Stimulated activated CD4-positive, alpha-beta T cell treated with anti-CD3 and anti-CD28 coated beads, Interleukin-4, amount 100 ng/mL, for 24 hours (primary cell): Measurements from ENCODE around the gene GRM7.

Experiments
- DNase-seq: peaks from one replicate; pipeline ENCODE4 v3.0.0-alpha.2; 2020

The GRM7 gene

DNA sequence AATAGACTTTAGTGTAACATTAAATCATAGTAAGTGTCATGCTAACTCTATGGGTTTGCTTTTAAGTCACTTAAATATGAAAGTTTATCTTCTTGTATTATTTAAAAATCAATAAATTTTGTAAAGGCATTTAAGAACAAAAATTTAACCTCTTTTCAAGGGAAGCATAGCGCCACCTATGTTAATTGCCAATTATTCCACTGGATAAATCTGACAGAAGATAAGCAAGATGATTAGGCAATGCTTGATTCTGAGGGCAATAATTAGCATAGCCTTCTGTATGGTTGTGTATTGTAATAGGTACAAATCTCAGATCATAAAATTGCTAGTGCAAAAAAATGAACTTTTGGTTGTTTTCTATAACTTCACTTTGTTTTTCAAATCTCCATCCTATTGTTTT is 560.1 kb downstream of the GRM7 start:
- no peak for DNase-seq

DNA sequence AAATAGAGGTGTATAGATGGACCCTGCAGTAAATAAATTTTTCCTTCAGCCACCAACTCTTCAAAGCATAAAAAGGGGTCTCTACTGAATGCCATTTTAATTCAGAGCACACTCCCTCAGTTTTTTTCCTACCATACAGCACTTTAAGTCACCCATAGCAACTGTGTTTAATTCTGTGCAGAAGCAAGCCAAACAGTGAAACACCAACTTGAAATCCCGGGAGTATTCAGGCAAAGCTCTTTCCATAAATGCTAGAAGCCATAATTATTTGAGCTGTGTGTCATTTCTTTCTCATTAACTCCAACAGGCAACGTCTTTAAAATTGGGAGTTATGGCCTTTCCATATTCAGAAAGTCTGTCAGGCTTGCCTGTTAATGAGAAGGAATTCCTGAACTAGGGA is 562.1 kb downstream of the GRM7 start:
- DNase-seq, result no peak

DNA sequence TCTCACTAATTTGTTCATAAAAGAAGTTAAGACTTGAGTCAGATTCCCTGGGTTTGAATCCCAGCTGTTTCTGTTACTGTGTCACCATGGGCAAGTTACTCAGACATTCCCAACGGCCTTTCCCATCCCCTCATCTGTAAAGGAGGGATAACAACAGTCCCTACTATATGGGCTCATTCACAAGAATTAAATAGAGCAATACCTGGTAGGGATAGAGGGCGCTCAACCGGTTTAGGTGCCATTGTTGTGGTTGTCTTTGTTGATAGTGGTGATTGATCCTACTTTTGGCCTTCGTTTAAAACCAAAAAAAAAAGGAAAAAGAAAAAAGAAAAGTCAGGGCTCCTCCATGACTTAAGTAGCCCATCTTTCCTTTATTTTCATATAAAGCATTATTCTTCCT is 563.1 kb downstream of the GRM7 start:
- DNase-seq, result no peak

DNA sequence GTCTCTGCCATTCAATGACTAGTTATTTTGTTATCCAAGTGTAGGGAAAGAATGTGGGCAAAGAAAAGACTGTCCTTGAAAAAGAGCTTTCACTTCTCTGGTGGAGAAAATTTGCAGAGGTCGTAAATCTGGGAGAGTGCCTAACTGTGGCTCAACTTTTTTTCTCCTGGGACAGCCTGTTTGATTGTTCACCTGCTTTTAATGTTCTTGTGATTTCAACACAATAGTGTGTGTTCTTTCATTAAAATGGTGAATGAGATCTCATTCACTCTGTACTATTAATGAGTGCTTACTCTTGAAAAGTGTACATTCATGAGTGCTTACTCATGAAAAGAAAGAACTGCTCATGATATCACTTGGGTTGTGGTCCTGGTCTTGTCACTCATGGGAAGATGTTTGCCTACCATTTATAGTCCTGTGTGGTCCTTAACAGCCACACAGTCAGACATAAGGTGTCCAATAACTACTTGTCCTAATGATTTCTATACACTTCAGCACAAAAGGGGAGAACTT is 567.3 kb downstream of the GRM7 start:
- no peak for DNase-seq

DNA sequence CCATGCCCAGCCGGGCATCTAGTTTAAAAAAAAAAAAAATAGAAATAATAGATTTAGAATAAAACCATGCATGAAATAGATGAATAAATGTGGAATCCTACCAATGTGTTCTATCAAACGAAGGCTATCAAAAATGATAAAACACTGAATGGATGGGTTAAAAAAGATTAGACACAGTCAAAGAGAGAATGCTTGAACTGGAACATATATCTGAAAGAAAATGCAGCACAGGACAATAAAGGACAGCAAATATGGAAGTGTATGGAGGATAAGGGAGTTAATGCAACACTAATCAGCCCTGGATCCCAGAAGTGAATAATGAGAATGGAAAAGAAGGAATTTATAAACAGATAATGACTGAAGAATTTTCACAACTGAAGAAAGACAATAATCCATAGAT is 571.7 kb downstream of the GRM7 start:
- no peak for DNase-seq

DNA sequence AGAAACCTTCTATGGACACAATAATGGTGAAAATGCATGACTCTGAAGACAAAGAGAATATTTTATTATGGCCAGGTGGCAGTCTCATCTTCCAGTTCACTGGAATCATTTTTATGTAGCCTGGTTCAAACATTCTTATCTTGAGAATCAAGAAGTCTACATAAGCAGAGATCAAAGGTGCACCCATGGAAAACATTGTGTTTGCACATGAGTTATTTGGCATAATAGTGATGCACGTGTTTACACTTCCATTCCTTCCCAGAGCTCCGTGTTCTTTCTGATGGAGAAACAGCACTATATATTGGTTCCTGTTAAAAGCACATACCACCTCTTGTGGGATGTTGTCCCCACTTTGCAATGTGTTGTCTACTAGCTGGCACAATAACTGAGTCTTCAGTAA is 572.2 kb downstream of the GRM7 start:
- no peak for DNase-seq

DNA sequence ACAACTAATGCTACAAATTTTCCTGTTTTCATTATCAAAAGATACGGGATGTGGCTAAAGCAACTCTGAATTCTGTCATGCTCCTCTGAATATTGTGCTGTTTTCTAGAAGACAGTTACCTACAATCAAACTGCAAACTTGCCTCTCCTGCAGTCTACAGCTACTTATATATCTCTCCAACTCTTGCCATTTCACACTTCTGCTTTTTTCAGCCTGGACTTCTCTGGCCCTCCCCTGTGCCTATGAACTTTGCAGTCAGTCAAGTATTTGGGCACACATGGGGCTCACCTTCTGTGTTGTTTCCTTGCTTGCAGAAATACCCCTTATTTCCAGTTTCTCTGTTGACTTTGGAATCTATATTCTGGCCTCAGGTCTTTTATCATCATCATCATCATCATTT is 575.6 kb downstream of the GRM7 start:
- no peak for DNase-seq

DNA sequence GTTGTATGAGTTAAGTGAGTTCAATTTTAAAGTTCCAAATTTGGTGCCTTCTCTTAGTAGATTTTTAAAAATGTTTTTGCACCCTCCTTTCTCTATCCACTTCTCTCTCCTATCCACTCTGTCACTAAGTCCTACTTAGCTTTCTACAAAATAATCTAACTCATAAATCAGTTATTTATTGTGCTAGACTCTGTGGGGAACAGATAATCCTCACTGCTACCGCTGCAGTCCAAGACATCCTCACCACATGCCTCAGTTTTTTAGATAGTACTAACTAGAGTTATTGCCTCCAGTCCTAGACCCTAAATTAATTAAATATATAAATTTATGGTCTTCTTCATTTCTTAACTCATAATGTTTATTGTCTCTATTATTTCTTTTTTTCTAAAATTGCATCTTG is 576.3 kb downstream of the GRM7 start:
- no peak for DNase-seq

DNA sequence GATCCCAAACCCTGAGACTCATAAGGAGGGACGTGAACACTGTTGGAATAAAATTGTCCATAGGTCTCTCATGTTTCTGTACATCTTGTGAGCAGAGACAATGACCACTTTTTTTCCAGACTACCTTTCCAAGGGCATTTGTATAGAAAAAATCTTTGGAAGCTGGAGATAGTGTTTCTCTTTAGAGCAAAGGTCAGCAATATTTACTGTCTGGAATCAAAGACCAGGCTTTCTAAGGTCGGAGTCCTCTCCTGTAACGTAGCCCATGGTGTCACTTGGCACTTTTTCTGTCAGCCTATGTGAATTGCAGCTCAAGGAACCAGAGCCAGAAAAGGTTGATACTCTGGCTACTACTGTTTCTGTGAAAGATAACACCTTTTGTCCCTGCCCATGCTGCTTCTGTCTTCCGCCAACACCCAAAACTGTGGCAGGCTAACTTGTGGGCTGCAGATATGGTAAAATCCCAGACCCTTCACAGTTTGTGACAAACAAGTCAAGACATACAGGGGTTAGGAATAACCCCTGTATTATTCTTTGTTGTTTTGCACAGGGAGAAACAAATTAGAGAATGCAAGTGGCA is 578.3 kb downstream of the GRM7 start:
- DNase-seq, result no peak

DNA sequence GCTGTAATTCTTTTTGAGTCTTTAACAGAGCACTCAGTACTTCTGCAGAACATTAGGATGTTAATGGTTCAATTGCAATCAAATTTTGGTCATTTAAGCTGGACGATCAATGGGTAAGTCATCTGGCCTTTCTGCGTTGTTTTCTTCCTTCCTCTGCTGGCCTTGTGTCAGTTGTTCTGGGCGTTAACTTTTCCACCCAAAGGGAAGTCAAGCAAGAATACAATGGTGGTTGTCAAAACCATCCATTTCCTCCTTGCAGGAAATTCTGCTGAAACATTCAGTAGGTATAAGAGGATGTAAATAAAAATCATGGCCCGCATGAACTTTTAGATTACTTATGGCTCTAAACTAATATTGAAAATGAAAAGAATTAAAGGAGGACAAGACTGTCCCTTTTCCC is 584.0 kb downstream of the GRM7 start:
- DNase-seq, result no peak

DNA sequence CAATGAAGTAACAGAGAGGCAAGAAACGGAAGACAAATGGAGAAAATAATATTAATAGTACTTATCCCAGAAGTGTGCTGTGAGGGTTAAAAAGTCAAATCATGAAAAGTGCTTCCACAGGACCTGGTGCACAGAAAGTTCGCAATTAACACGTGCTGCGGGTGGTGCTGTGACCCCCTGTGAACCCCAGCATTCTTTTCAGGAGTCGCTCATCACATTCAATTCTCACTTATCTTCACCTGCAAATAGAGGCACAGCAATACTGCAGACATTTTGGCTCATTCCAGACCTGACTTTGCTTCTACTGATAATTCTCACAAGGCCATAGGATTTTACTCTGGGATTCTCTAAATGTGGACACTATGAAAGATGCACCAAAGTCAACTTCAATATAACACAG is 584.4 kb downstream of the GRM7 start:
- DNase-seq, result no peak

DNA sequence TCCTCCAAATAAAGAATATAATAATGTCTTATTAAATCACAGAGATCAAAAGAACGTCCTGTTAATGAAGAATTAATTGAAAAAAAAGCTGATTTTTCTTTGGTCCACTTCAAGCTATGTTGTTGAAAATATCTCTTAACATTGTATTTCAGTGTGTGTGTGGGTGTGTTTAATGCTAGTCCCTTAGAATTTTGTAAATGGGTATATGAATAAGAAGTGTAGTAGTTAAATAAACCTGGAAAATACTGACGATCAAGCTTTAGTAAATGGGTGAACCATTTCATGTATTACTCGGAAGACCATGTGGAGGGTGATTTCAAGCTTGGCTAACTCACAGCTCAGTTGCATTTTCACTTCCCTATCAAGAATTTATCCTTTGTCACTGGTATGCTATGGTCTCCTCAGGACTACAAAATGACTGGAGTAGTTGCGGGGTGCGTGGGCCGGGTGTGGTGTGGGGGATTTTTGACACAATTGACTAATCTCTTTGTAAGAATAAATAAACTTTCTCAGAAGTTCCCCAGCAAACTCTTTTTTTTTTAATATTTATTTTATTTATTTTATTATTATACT is 586.4 kb downstream of the GRM7 start:
- no peak for DNase-seq

DNA sequence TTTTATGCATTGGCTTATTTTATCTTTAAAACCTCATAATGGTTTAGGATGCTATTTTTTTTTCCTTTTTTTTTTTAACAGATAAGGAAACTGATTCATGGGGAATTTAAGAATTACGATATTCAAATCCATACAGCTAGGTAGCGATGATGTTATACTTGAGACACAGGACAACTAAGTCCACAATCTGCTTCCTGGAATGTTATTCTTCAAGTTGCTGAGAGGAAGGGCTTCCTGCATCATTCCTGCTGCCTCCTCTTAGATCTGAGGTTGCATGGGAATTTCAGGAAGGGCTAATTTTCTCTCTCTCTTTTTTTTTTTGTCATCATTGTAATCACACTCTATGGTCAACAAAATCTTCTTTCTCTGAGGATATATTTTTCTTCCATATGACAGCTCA is 595.5 kb downstream of the GRM7 start:
- no peak for DNase-seq

DNA sequence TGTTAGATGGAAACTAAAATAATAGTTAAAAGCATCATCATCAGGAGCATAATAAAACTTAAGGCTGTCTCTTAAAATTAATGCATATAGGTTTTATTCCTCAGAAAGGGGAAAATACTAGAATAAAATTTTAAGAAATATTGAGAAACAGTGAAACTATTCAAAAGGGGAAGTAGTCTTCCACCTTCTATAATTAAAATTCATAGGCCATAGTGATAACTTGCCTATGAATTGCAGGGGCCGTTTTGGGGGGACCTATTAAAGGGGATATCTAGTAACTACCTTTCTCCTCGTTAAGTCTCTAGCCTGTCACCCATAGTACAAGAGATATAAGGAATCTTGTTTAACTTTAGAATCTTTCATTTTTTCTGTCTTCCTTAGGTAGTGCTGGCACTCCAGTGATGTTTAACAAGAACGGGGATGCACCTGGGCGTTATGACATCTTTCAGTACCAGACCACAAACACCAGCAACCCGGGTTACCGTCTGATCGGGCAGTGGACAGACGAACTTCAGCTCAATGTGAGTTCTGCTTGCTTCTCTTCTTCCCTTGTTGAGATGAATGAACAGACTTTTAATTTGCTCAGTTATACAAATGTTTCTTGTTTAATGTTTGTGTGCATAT is 600.4 kb downstream of the GRM7 start:
- DNase-seq, result no peak

DNA sequence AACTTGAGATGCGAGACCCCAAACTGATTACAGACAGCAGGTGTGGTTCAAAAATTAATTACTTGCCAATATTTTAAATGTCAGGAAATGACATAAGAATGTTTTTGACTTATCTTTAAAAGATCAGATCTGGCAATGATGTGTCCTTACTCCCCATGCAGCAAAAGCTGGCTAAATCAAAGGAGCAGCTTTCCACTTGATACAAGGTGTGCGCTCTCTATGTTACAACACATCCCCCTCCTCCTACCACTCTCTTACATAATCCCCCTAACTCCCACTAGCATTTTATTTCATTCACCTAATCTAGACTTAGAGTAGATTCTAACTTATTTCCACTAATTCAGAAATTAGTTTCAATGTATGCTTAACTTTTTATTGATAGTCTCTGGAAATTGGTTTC is 609.0 kb downstream of the GRM7 start:
- DNase-seq, result no peak

DNA sequence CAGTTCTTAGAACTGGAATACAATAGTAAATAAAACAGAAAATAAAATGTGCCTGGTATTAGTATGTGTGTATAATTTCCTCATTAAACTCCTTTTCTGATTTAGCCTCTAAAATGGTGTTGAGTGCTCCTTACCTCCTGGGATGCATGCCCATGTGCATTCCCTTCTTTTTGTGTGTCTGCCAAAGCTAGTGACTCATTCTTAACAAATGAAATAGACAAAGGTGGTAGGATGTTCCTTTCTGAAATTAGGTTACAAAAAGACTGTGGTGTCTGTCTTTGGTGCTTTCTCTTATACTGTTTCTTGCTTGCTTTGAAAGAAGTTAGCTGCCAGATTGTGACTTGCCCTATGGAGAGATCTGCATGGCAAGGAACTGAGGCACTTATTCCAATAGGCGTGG is 623.7 kb downstream of the GRM7 start:
- DNase-seq, result no peak

DNA sequence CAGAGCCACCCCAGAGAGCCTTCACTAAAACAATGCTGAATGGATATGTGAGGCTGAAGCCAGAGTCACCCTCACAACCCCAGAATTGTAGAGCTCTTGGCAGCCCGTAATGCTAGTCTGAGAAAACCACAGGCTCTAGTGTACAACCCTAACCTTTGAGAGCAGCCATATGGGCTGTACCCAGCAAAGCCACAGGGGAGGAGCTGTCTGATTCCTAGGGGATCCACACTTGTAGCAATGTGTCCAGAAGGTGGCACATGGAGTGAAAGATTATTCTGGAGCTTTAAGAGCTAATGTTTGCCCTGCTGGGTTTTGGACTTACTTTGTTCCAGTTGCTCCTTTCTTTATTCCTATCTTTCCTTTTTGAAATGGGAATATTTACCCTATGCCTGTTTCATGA is 626.8 kb downstream of the GRM7 start:
- DNase-seq, result no peak

DNA sequence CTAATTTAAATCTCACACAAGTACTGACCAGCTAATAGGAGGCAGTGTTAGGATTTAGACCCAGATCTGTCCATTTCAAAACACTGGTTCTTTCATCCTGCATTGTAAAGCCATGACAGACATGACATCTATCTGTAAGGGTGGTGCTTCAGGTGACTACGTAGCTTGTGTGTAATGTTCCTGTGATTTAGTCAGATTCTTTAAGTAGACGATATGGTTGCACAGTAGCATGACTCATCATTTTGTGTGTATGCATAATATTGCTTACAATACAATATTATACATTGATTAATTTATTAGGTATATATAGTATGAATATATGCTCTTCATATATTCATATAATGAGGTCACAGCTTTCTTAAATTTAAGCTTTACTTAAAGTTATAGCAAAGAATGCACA is 628.5 kb downstream of the GRM7 start:
- DNase-seq, result no peak

DNA sequence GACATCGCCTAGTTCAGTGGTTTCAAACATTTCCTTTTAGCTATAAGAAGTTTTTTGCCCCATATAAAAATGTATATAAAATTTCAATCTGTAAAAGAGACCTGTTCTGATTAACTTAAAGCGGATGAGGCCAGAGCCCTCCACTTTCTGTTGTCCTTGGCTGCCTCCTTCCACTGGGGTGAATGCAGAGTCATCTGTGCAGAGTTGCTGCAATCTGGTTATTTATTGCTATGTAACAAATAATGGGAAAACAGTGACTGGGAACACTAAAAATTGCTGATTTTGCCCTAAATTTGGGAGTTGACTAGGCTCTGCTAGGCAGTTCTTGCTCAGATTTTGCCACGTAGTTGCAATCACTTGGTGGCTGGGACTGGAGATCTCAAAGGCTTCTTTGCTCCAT is 637.8 kb downstream of the GRM7 start:
- DNase-seq, result no peak

DNA sequence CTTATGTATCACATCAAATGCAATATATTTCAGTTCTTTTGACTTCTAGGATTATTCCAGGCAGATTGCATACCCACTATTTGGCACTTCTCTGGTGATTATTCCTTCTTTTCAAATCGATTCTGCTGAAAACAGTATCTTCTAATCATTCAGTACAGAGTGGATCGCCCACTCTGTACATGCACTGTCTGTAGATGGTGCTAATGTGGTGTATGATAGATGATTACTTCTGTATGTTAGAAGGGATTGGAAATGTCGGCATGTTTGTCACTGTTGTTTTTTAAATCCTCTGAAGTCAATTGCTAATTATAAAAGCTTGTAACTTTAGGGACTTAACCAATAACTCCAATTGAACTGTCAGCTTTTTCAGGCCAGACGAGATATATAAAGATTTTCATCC is 642.5 kb downstream of the GRM7 start:
- DNase-seq, result no peak

DNA sequence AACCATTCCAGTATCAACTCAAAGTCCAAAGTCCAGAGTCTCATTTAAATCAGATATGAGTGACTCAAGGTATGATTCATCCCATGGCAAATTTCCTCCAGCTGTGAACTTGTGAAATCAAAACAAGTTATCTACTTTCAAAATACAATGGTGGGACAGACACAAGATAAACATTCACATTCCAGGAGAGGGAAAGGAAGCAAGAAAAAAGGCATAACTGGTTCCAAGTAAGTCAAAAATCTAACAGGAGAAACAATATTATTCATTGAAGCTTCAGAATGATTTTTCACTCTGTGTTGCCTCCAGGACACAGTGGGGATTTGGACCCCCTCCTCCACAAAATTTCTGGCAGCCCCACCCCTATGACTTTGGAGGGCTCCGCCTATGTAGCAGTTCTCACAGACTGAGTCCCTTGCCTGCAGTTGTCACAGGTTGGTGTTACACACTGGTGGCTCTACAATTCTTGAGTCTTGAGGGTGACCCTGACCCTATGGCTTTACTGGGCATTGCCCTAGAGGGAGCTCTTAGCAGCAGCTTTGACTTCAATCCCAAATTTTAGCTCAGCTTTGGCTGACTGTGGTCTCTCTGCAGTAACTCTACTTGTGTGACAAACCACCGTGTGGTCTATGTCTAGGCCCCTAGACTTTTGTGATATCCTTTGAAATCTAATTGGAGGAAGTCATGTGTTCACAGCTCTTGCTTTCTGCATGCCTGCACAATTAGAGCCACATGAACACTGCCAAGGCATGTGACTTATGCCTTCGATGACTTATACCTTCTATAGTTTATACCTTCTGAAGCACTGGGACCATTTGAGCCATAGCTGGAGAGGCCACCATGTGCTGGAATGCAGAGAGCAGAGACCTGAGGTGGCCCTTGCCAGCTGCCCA is 644.2 kb downstream of the GRM7 start:
- no peak for DNase-seq

DNA sequence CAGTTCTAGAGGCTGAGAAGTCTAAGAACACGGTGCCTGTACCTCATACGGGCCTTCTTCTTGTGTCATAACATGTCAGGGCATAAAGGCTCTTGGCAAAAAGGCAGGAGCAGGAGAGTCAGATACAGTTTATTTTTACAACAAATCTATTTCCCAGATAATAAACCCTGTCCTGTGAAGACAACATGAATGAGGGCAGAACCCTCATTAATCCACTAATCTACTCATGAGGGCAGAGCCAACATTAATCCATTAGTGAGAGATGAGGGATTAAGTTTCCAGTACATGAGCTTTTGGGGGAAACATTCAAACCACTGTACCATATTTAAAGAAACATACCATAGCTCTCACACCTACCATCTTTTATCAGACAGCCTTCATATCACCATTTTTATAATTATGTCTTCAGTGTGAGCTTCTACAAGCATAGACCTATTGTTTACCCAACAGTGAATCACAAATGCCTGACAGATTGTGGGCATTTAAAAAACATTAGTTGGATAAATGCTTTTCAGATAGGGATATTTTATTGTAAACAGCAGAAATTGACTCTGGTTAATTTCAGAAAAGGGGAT is 645.8 kb downstream of the GRM7 start:
- no peak for DNase-seq

DNA sequence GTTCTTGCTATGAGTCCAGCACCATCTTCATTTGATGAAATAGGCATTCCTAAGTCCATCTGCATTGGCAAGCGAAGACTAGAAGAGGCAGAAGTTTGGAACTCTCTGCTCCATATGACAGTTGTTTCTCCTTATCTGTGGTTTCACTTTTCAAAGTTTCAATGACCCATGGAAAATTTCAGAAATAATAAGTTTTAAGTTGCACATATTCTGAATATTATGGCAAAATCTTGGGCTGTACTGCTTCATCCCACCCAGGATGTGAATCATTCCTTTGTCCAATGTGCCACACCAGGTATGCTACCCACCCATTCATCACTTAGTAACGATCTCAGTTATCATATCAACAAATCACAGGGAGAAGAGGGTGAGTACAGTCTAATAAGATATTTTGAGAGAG is 647.9 kb downstream of the GRM7 start:
- no peak for DNase-seq

DNA sequence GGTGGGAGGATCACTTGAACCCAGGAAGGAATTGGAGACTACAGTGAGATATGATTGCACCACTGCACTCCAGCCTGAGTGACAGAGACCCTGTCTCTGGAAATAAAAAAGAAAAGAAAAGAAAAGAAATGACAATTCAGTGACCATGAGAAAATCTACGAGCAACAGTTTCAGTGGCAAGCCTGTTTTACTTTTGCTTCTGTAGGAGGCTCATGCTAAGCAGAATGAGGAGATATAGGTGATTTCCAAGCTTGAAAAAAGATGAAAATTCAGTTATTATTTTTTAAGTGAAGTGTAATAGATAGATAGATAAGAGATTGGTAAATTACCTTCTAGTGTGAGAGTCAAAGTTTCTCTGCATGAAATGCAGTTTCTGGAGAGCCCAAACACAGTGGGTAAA is 651.1 kb downstream of the GRM7 start:
- no peak for DNase-seq
